Fibroblast of villous mesenchyme (primary cell): Measurements from ENCODE around the gene CRYGC. TPM values are rescaled to one million over a fixed set of nuclear protein-coding genes. Genes with fewer than 3 reads are reported as not detected.
A peak's percentile ranks its signal among the peaks of the same experiment; 100 is the strongest.

ENCODE experiments used
- DNase-seq: peaks from one replicate; pipeline ENCODE4 v3.0.0-alpha.2; 2010; ENCODE audit warnings: low read depth
- H3K4me3 ChIP-seq: 2 replicates; pipeline ENCODE4 v1.5.1; 2011; ENCODE audit warnings: low read depth, mild to moderate bottlenecking, low read length
- CTCF ChIP-seq: IDR thresholded peaks from 2 replicates; pipeline ENCODE4 v1.5.1; 2012; ENCODE audit warnings: low read depth, mild to moderate bottlenecking, low read length; ENCODE audit not compliant: insufficient read depth
- total RNA-seq: library from RNA; depleted of rRNA; stranded (reverse); fragments of >200 nt; gene quantifications from 2 replicates; pipeline ENCODE4 v1.2.3, GENCODE V29; 2012

Gene CRYGC
- not detected in 2 replicates for total RNA-seq

GRCh38 chr2:208129744-208130711 lies at the start of gene CRYGC:
CRYGC (minus strand) TSS chr2:208129828; CDS start chr2:208129792, 36 bp downstream.
- no peak for DNase-seq
- H3K4me3 ChIP-seq = no peak within 1 kb of the TSS
- TF ChIP-seq CTCF = no peak

GRCh38 chr2:208179028-208179609 lies 49.5 kb upstream of the CRYGC start:
- H3K4me3 ChIP-seq = no peak overlapping the region
- TF ChIP-seq CTCF = no peak
- no peak for DNase-seq

- H3K4me3 ChIP-seq = no peak overlapping the region
- DNase-seq = no peak
- TF ChIP-seq CTCF = no peak
These were observed 46.2 kb upstream of the CRYGC start for GRCh38 chr2:208175840-208176153.

- DNase-seq = peak; percentile 78
- peak; percentile 96 for TF ChIP-seq CTCF
- no peak overlapping the region for H3K4me3 ChIP-seq
These were observed 45.6 kb upstream of the CRYGC start for GRCh38 chr2:208175069-208175839.

- no peak for DNase-seq
- no peak for TF ChIP-seq CTCF
- no peak overlapping the region for H3K4me3 ChIP-seq
These were observed 44.5 kb upstream of the CRYGC start for GRCh38 chr2:208174144-208174543.

- TF ChIP-seq CTCF = no peak
- no peak for DNase-seq
- no peak overlapping the region for H3K4me3 ChIP-seq
These were observed 42.5 kb upstream of the CRYGC start for GRCh38 chr2:208172125-208172524.
